ENCODE measurements around the gene CRB1.

DNA sequence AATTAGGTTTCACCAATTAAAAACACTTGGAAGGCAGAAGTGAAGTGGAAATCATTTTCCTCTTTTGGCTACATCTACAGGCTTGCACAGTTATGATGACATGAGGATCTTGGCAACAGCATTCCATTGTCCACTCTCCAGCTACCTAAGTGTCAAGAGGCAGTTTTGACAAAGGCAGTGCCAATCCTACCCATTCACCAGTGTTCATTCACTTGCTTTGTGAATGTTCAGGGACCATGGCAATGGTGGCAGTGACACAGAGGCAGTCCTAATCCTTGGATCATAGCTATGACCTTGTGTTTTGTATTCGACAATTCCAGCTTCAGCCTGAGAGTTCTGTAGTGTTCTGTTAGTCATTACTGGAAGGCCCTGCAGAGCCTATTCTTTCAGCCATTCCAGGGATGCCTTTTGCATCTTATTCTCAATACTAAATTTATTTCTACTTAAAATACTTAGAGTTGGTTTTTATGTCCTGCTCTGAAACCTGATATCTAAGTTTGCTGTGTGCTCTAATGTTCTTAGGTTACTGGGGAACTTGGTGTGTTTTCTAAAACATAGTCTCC lies 36.7 kb downstream of the CRB1 start:
- no peak for TF ChIP-seq FOXA1 (IDR thresholded peaks at IDR 0.05)
- TF ChIP-seq, protein P1, sequence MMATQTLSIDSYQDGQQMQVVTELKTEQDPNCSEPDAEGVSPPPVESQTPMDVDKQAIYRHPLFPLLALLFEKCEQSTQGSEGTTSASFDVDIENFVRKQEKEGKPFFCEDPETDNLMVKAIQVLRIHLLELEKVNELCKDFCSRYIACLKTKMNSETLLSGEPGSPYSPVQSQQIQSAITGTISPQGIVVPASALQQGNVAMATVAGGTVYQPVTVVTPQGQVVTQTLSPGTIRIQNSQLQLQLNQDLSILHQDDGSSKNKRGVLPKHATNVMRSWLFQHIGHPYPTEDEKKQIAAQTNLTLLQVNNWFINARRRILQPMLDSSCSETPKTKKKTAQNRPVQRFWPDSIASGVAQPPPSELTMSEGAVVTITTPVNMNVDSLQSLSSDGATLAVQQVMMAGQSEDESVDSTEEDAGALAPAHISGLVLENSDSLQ (IDR thresholded peaks at IDR 0.05) = no peak
- no peak for TF ChIP-seq ARNT (IDR thresholded peaks at IDR 0.05)
- TF ChIP-seq FOXM1 (IDR thresholded peaks at IDR 0.05; ENCODE audit: borderline replicate concordance) = no peak
- no peak for TF ChIP-seq CTBP1 (IDR thresholded peaks at IDR 0.05; ENCODE audit: borderline replicate concordance)
- TF ChIP-seq FOXK2 (IDR thresholded peaks at IDR 0.05) = no peak
- TF ChIP-seq ELF4 (IDR thresholded peaks at IDR 0.05) = no peak
- no peak for TF ChIP-seq SP1 (IDR thresholded peaks at IDR 0.05)
- no peak for TF ChIP-seq SUZ12 (IDR thresholded peaks at IDR 0.05)
- no peak for TF ChIP-seq HDGF (IDR thresholded peaks at IDR 0.05; ENCODE audit: borderline replicate concordance)
- TF ChIP-seq BHLHE40 (IDR thresholded peaks at IDR 0.05; ENCODE audit: borderline replicate concordance) = no peak
- no peak for TF ChIP-seq TARDBP (IDR thresholded peaks at IDR 0.05)
